OCI-LY7 (cell line): Measurements from ENCODE around the gene CENPH. TPM values are rescaled to one million over a fixed set of nuclear protein-coding genes. Genes with fewer than 3 reads are reported as not detected.

ENCODE experiments used
- BruUV-seq: library from RNA; stranded (reverse); fragments of 400-500 nt; replicated peaks from 2 replicates; lab custom pipeline; 2021; lab: Mats Ljungman, UMichigan
- CTCF ChIA-PET: fragments of 300-600 bp; sonication (Branson Sonifier 250); formaldehyde crosslinking; loops from one replicate; lab custom pipeline; 2022; ENCODE audit warnings: antibody characterized with exemption; ENCODE audit not compliant: unreplicated experiment; lab: Charles Lee
- POLR2A ChIA-PET: fragments of 300-600 bp; sonication (Branson Sonifier 250); formaldehyde crosslinking; loops from one replicate; lab custom pipeline; 2022; ENCODE audit warnings: antibody characterized with exemption; lab: Charles Lee
- DNase-seq: peaks from one replicate; pipeline ENCODE4 v3.0.0-alpha.2; 2015; ENCODE audit warnings: low spot score
- H2AFZ ChIP-seq: fragments of 200-600 bp; sonication (generic), shearing (Covaris generic); 2 replicates; pipeline ENCODE4 v1.6.1; 2014; ENCODE audit warnings: mild to moderate bottlenecking, antibody characterized with exemption, low read length, moderate library complexity
- H3K27ac ChIP-seq: fragments of 200-600 bp; sonication (generic); 2 replicates; pipeline ENCODE4 v1.5.1; 2014; ENCODE audit warnings: mixed run types, low read depth, mild to moderate bottlenecking, moderate library complexity, low read length, inconsistent platforms; ENCODE audit not compliant: poor library complexity, severe bottlenecking
- H3K36me3 ChIP-seq: fragments of 200-600 bp; sonication (generic); 2 replicates; pipeline ENCODE4 v1.6.1; 2014; ENCODE audit warnings: mild to moderate bottlenecking, antibody characterized with exemption, low read length, moderate library complexity, mixed read lengths; ENCODE audit not compliant: insufficient read depth
- H3K4me1 ChIP-seq: fragments of 200-600 bp; sonication (generic); 2 replicates; pipeline ENCODE4 v1.5.1; 2014; ENCODE audit warnings: mild to moderate bottlenecking, low read length; ENCODE audit not compliant: insufficient read depth, poor library complexity, severe bottlenecking
- H3K4me2 ChIP-seq: fragments of 200-600 bp; sonication (generic); 2 replicates; pipeline ENCODE4 v1.6.1; 2014; ENCODE audit warnings: mild to moderate bottlenecking, low read length
- H3K4me3 ChIP-seq: fragments of 200-600 bp; sonication (generic); 2 replicates; pipeline ENCODE4 v1.5.1; 2014; ENCODE audit warnings: mild to moderate bottlenecking, low read depth, low read length; ENCODE audit not compliant: poor library complexity, severe bottlenecking
- H3K79me2 ChIP-seq: fragments of 200-600 bp; sonication (generic); 2 replicates; pipeline ENCODE4 v1.6.1; 2016; ENCODE audit warnings: low read depth, mild to moderate bottlenecking, low read length, moderate library complexity, mixed read lengths; ENCODE audit not compliant: insufficient read depth
- H3K9me2 ChIP-seq: fragments of 200-600 bp; sonication (generic); 2 replicates; pipeline ENCODE4 v1.6.1; 2016; ENCODE audit warnings: mild to moderate bottlenecking, low read length, mixed read lengths; ENCODE audit not compliant: insufficient read depth
- H3K9me3 ChIP-seq: fragments of 200-600 bp; sonication (generic); 2 replicates; pipeline ENCODE4 v1.6.1; 2014; ENCODE audit warnings: mild to moderate bottlenecking, mixed run types, low read length, mixed read lengths
- H4K20me1 ChIP-seq: fragments of 200-600 bp; sonication (generic); 2 replicates; pipeline ENCODE4 v1.6.1; 2014; ENCODE audit warnings: mild to moderate bottlenecking, antibody characterized with exemption, low read length, moderate library complexity, mixed read lengths; ENCODE audit not compliant: insufficient read depth
- EZH2phosphoT487 ChIP-seq: fragments of 200-600 bp; sonication (generic); IDR thresholded peaks from 2 replicates; pipeline ENCODE4 v1.6.1; 2018; ENCODE audit warnings: low read depth, borderline replicate concordance, mild to moderate bottlenecking, mixed run types, antibody characterized with exemption, low read length, moderate library complexity, mixed read lengths
- intact Hi-C: fragments of 100-400 bp; cut with micrococcal nuclease; formaldehyde crosslinking; loops from one replicate; pipeline ENCODE4 v1.10.0; 2022; ENCODE audit not compliant: unreplicated experiment
- total RNA-seq, 2 experiments: library from RNA; depleted of rRNA in 1 of 2; stranded (reverse); fragments of >200 nt in 1 of 2; shearing (Covaris generic) in 1 of 2; gene quantifications; 2 replicates each; pipeline ENCODE4 v1.2.3, GENCODE V29; 2014 to 2022
- TF ChIP-seq, protein P1 (sequence below): fragments of 200-600 bp; sonication (generic); conservative IDR thresholded peaks from 2 replicates; pipeline ENCODE4 v1.5.1; 2014; ENCODE audit warnings: mild to moderate bottlenecking, antibody characterized with exemption, low read length, moderate library complexity, mixed read lengths

Gene CENPH
- total RNA-seq, 2 experiments from 2014 or later, result 86.1 to 105 TPM

DNA sequence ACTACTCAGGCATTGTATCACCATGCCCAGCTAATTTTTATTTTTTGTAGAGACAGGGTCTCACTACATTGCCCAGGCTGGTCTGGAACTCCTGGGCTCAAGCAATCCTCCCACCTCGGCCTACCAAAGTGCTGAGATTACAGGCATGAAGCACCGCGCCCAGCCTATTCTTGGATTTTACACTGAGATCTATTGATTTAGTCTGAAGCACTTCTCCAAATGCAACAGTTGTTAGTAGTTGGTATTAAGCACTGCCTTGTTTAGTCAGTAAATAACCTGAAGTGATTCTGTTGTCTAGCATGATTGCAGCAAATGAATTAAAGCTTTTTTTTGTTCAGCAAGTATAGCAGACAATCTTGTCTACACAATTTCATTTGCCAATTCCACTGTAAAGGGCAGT is 31.3 kb upstream of the CENPH start:
- H2AFZ ChIP-seq, result no peak overlapping the region
- no peak for DNase-seq
- H3K9me2 ChIP-seq, result no peaks in the 10 kb centered on the region
- H3K36me3 ChIP-seq, result no peaks in the 10 kb centered on the region
- H3K27ac ChIP-seq, result no peak overlapping the region
- no peaks in the 10 kb centered on the region for H4K20me1 ChIP-seq
- intact Hi-C loops, result no loop called here
- no peak overlapping the region for H3K4me3 ChIP-seq
- TF ChIP-seq, protein P1, sequence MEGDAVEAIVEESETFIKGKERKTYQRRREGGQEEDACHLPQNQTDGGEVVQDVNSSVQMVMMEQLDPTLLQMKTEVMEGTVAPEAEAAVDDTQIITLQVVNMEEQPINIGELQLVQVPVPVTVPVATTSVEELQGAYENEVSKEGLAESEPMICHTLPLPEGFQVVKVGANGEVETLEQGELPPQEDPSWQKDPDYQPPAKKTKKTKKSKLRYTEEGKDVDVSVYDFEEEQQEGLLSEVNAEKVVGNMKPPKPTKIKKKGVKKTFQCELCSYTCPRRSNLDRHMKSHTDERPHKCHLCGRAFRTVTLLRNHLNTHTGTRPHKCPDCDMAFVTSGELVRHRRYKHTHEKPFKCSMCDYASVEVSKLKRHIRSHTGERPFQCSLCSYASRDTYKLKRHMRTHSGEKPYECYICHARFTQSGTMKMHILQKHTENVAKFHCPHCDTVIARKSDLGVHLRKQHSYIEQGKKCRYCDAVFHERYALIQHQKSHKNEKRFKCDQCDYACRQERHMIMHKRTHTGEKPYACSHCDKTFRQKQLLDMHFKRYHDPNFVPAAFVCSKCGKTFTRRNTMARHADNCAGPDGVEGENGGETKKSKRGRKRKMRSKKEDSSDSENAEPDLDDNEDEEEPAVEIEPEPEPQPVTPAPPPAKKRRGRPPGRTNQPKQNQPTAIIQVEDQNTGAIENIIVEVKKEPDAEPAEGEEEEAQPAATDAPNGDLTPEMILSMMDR, result no peak
- TF ChIP-seq EZH2phosphoT487, result no peak
- no peaks in the 10 kb centered on the region for H3K4me1 ChIP-seq
- no peak overlapping the region for H3K4me2 ChIP-seq
- H3K9me3 ChIP-seq, result no peaks in the 10 kb centered on the region
- CTCF ChIA-PET, result no interaction called here
- BruUV-seq, result no TSS peak
- no peaks in the 10 kb centered on the region for H3K79me2 ChIP-seq
- POLR2A ChIA-PET, result interaction anchor here (0.7 to 1.4 kb wide), 2 partner anchors 8 to 271 kb away, joined by 3 to 4 read pairs; no protein-coding TSS in a partner anchor

DNA sequence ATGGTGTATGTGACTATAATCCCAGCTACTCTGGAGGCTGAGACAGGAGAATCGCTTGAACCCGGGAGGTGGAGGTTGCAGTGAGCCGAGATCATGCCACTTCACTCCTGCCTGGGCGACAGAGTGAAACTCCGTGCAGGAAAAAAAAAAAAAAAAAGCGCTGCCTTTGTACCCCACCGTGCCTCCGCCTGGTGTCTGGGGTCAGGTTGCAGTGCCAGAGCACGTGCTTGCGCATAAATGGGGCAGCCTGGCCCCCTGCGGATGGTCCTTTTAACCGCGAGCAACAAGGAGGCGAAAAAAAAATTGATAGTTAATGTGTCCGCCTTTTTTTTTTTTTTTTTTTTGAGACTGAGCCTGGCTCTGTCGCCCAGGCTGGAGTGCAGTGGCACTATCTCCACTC is 28.7 kb upstream of the CENPH start:
- no peaks in the 10 kb centered on the region for H4K20me1 ChIP-seq
- H3K4me3 ChIP-seq, result no peak overlapping the region
- ChIA-PET POLR2A (interaction anchor here (0.6 to 1.1 kb wide), 3 partner anchors 9 to 29 kb away, joined by 3 read pairs; partner anchors contain the start of gene CENPH), CTCF (no interaction called here)
- no peaks in the 10 kb centered on the region for H3K79me2 ChIP-seq
- intact Hi-C loops, result no loop called here
- H2AFZ ChIP-seq, result no peak overlapping the region
- no peaks in the 10 kb centered on the region for H3K9me2 ChIP-seq
- no peaks in the 10 kb centered on the region for H3K9me3 ChIP-seq
- no peaks in the 10 kb centered on the region for H3K4me1 ChIP-seq
- H3K4me2 ChIP-seq, result no peak overlapping the region
- H3K27ac ChIP-seq, result no peak overlapping the region
- no peak for TF ChIP-seq EZH2phosphoT487
- TF ChIP-seq, protein P1, result no peak
- H3K36me3 ChIP-seq, result no peaks in the 10 kb centered on the region
- no TSS peak for BruUV-seq
- no peak for DNase-seq

DNA sequence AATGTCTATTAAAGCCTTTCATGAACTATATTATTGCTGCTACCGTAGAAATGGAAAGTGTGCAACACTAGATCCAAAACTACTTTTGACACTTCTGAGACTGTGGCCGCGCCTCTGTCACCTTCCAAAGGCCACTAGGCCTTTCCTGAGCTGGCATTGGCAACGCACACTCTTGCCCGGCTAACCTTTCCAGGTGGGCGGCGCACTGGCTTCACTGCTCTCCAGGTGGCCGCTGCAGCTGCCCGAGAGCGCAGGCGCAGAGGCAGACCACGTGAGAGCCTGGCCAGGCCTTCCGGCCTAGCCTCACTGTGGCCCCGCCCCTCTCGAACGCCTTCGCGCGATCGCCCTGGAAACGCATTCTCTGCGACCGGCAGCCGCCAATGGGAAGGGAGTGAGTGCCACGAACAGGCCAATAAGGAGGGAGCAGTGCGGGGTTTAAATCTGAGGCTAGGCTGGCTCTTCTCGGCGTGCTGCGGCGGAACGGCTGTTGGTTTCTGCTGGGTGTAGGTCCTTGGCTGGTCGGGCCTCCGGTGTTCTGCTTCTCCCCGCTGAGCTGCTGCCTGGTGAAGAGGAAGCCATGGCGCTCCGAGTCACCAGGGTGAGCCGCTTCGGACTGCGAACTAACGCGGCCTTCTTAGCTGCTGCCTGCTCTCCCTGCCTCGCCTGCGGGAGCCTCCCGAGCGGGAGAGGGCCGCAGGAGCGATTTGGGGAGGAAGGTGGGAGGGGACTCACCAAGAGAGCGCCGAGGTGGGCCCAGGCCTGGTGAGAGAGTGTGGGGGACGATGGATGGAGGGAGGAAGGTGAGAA is 22.5 kb upstream of the CENPH start, which contains the start of gene CCNB1:
TSS of gene CCNB1 (plus strand) at position 465 of the 807 bp plus-strand sequence. CDS start at position 578, 113 bp downstream.
- Histone ChIP-seq H3K27ac (peak within 1 kb of the TSS; percentile 85), H4K20me1 (no peaks in the 10 kb centered on the region), H3K4me2 (peak within 1 kb of the TSS; percentile 95), H3K79me2 (peaks cover 45% of the 10 kb centered on the region), H3K36me3 (peaks cover 48% of the 10 kb centered on the region), H3K9me2 (no peaks in the 10 kb centered on the region), H3K4me3 (peak within 1 kb of the TSS; percentile 90), H2AFZ (peak within 1 kb of the TSS; percentile 83), H3K4me1 (peaks cover 41% of the 10 kb centered on the region), H3K9me3 (no peaks in the 10 kb centered on the region)
- no peak for TF ChIP-seq EZH2phosphoT487
- TF ChIP-seq, protein P1, result no peak; the same call in 1 of the 2 replicates
- ChIA-PET POLR2A (interaction anchor here (0.6 to 5.4 kb wide), 11 partner anchors 9 to 246 kb away, joined by 3 to 35 read pairs (median 3); partner anchors contain the start of genes CDK7 and CENPH), CTCF (interaction anchor here (0.6 kb wide), 2 partner anchors 22 to 182 kb away, joined by 3 read pairs; no protein-coding TSS in a partner anchor)
- intact Hi-C loops, result loop anchor here (1.0 to 5.0 kb wide), 4 partner anchors 22 to 205 kb away; partner anchors contain the start of genes CCDC125, CENPH and SLC30A5
- DNase-seq, result peak; percentile 99
- BruUV-seq, result no TSS peak
